Stimulated activated naive CD4-positive, alpha-beta T cell (primary cell): ENCODE results near the gene ABCD1.

Experiments used
- DNase-seq, 6 experiments: peaks; one replicate each; lab custom pipeline; 2025; lab: John Stamatoyannopoulos, UW

Gene ABCD1

DNA sequence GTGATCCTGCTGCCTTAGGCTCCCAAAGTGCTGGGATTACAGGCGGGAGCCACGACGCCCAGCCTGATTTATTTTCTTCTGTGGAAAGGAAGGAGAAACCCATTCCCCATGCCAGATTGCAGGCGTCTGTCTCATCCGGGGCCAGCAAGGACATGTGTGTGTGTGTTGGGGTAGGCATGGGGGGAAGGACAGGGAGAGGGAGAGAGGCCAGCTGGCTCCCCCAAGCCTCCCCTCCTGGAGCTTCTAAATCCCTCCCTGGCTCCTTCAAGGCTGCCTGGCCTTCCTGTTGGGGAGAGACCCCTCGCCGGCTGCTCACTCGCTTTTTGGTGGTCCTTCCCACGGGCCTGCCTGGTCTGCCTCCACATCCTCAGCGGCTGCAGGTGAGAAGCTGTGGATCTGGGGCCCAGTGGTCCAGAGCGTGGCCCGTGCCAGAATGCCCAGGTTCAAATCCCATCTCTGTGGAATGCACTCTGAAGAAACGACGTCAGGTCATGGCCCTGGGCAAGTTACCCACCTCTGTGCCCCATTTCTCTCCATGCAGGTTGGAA lies 38.0 kb downstream of the ABCD1 start:
- no peak for DNase-seq

DNA sequence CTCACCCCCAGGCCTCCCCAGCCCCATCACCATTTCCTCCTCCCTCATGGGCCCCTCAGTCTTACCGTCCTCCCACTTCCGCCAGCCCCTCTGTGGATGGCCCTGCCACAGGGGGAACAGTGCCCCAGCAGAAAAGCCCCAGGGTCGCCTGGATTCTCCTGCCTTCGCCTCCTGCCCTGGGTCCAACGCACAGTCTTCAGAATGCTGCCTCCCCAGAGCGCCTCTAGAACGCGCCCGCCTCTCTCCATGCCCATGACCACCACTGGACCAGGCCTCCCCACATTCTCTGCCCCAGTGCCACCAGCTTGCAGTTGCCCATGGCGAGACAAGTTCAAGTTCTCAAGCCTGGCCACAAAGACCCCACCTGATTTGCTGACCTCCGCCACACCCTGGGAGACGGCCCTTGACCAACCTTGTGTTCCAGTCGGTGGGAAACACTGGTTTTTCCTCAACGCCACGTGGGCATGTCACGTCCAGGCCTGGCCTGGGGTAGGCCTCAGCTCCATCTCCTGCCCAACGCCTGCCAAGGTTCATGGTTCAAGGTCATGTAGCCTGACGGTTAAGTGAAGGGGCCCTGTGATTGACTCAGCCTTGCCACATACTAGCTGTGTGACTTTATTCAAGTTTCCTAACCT lies 38.8 kb downstream of the ABCD1 start:
- DNase-seq, result no peak

DNA sequence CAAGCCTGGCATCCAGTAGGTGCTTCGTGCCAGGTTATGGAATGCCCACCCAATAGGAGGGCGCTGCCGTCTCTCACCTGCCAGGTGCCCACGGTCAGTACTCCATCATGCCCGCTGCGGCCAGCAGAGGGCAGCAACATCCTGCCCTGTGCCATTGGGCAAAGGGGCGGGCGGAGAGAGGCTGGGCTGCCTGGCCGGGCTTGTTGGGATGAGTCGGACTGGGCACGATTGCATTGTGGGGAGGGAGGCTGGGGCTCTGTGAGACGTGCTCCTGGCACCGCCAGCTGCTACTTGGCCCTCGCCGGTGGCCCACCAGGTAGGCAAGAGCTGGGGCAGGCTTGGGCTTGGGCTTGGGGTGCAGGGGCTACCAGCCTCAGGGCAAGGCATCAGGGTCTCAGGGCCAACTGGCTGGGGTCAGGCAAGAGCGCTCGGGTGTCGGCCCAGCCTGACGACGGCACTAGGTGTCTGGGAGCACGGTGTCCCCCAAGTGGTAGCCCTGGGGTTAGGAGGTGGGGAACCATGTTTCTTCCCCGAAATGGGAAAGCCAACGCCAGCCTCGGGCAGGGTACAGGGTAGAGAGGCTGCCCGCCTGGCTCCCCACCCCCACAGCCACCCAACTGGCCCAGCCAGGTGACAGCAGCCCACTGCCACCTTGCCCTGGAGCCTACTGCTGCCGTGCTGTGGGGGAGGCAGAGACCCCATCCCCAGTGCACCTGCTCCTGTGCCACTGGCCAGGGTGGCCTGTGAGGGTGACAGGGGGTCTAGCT lies 39.5 kb downstream of the ABCD1 start, which contains the start of gene PLXNB3:
TSS of gene PLXNB3 (plus strand) at position 261 of the 767 bp plus-strand sequence. CDS start 1,287 bp downstream, outside the sequence.
- DNase-seq, result peak; percentile 27 to 79 (median 67)

DNA sequence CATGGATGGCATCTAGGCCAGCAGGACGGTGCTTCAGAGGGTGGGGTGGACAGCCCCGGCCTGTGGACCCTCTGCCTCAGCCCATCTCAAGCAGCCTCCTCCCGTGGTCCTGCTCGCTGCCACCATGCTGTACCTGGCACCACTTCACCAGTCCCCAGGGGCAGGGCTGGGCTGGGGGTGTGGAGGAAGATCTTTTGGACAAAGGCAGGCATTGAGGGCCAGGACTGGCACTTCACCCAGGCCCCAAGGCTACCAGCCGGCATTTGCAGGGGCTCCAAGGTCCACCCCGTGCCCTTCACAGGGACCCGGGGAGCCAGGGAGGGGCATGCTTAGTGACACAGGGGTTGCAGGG lies 40.1 kb downstream of the ABCD1 start:
- no peak for DNase-seq

DNA sequence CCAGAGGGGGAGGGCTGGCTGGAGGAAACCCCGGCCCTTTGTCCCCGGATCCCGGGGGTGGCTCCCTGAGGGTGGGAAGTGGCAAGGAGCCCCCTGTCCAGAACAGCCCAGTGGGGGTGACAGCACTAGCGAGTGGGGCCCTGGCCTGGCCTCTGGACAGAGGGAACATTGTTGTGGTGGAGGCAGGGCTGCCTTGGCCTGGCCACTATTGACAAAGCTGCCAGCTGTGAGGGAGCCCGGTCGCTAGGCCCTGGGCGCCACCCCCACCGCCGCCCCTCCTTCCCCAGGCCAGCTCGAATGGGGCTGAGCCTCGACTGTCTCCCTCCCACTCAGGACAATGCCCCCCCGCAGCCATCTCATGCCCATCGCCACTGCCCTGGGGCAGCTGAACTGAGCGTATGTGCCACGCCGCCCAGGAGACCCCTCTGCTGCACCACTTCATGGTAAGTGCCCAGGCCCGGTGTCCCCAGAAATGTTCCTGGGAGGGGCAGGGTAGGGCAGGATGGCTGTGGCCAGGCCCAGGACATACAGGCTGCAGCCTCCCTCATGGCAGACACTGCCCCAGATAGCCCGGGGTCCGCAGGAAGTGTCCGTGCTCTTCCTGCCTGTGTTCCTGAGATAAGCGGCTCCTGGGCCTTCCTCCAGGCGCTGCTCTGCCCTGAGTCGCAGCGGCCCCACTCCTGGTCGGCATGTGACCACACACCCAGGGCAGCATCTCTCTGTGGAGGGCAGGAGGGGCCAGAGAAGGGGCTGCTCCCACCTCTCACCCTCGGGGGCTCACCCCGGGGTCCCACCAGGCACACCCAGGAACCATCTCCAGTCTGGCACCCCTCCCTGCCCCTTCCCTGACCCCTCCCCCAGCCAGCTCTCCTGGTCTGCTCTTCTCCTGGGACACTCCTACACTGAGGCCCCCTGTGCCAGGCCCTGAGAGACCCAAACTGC lies 40.8 kb downstream of the ABCD1 start:
- no peak for DNase-seq

DNA sequence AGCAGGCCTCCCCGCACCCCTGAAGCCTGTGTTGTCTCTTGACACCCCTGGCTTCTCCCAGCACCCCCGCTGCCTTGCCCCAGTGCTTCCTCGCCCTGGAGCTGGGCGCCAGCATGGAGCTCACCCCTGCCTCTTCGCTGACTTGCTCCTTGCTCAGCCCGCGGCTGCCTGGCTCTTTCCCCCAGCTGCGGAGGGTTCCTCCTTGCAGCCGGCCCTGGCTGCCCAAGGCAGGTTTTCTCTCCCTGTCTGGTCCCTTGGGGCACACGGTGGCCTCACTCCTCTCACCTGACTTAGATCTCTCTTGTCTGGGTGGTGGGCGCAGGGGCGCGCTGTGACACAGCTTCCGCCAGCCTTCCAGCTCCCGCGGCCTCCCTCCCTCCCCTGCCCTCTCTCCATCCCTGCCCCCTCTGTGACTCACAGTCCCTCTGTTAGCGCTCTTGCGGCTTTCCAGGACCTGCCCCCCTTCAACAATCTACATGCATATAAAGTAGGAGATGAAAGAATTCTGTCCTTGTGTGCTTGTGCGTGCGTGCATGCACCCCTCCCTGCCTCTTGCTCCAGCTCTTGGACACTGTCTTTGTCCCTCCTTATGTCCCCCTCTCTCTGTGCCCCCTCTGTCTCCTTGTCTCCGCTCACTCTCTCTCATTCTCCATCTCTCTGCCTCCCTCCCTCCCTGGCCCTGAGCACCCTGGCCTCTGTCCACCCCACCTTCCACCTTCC lies 41.6 kb downstream of the ABCD1 start:
- no peak for DNase-seq

DNA sequence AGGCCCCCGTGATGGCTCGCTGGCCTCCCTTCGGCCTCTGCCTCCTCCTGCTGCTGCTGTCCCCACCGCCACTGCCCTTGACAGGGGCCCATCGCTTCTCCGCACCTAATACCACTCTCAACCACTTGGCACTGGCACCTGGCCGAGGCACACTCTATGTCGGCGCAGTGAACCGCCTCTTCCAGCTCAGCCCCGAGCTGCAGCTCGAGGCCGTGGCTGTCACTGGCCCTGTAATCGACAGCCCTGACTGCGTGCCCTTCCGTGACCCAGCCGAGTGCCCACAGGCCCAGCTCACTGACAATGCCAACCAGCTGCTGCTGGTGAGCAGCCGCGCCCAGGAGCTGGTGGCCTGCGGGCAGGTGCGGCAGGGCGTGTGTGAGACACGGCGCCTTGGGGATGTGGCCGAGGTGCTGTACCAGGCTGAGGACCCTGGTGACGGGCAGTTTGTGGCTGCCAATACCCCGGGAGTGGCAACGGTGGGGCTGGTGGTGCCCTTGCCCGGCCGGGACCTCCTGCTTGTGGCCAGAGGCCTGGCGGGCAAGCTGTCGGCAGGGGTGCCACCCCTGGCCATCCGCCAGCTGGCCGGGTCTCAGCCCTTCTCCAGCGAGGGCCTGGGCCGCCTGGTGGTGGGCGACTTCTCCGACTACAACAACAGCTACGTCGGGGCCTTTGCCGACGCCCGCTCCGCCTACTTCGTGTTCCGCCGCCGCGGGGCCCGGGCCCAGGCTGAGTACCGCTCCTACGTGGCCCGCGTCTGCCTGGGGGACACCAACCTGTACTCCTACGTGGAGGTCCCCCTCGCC lies 42.4 kb downstream of the ABCD1 start:
- no peak for DNase-seq

DNA sequence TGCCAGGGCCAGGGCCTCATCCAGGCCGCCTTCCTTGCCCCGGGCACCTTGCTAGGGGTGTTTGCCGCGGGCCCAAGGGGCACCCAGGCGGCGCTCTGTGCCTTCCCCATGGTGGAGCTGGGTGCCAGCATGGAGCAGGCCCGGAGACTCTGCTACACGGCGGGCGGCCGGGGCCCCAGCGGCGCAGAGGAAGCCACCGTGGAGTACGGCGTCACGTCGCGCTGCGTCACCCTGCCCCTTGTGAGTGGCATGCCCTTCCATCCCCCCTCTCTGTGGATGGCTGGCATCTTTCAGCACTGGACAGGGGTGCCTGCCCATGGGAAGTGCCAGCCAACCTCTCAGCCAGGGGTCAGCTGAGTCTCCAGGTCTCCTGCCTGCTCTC lies 43.0 kb downstream of the ABCD1 start:
- DNase-seq, result no peak

DNA sequence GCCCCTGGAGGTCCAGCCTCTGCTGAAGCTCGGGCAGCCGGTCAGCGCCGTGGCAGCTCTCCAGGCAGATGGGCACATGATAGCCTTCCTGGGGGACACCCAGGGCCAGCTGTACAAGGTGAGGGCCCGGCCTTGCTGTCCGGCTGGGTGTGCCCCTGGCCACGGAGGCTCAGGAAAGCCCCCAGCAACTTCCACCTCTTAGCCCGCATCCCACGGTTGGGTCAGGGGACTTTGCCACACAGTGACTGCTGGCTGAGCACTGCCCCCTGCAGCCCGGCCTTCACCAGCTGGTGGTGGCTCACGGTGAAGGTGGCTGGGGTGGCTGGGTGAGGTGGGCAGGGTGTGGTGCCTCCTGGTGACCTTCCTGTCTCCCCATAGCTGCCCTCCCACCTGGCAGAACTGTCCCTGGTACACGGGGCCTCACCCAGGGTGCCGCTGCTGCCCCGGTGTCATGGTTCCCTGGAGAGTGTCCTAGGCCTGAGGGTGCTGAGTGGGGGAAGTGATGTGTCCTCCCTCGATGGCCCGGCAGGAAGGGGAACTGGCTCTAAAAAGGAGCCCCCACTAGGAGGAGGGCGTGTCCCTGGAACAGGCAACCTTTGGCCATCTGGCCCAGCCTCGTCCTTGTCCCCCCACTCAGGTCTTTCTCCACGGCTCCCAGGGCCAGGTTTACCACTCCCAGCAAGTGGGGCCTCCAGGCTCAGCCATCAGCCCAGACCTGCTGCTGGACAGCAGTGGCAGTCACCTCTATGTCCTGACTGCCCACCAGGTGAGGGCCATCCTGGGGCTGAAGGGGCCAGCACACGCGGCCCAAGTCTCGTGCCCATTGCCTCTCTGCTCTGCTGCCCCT lies 43.9 kb downstream of the ABCD1 start:
- DNase-seq, result no peak

DNA sequence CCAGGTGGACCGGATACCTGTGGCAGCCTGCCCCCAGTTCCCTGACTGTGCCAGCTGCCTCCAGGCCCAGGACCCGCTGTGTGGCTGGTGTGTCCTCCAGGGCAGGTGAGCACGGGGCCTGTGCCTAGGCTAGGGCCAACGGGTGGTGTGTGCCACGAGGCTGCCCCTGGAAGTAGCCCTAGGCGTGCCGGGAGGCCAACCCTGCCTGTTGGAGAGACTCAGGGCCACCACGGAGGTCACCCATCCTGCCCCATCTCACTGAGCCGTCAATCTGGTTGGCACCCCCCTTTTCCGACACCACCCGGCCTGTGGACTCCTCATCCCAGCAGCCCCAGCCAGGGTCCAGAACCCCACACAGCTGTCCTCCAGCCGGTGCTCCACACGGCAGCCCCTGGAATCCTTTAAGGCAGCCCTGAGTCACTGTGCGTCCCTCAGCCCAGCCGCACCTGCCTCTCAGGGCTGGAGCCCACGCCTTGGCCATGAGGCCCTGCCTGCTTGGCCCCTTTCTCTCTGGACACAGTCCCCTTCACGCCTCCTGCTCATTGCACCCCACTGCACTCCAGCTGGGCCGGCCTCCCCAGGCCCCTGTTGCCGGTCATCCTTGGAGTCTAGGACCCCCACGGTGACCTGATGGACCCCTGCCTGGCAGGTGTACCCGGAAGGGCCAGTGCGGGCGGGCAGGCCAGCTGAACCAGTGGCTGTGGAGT lies 44.7 kb downstream of the ABCD1 start:
- DNase-seq, result no peak

DNA sequence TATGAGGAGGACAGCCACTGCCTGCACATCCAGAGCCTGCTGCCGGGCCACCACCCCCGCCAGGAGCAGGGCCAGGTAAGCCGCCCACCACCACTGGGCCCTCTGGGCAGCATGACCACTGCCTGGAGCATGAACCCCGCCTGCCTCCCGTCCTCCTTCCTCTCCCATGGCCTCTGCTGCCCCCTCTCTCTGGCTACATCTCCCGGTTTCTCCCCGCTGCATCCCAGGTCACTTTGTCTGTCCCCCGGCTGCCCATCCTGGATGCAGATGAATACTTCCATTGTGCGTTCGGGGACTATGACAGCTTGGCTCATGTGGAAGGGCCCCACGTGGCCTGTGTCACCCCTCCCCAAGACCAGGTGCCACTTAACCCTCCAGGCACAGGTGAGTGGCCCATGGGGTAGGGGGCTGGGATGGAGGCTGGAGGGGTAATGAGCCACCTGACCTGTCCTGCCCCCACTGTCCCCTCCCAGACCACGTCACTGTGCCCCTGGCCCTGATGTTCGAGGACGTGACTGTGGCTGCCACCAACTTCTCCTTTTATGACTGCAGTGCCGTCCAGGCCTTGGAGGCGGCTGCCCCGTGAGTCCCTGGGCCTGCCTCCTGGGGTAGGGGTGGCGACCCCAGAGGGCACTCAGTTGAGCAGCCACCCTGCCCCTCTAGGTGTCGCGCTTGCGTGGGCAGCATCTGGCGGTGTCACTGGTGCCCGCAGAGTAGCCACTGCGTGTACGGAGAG lies 45.4 kb downstream of the ABCD1 start:
- no peak for DNase-seq

DNA sequence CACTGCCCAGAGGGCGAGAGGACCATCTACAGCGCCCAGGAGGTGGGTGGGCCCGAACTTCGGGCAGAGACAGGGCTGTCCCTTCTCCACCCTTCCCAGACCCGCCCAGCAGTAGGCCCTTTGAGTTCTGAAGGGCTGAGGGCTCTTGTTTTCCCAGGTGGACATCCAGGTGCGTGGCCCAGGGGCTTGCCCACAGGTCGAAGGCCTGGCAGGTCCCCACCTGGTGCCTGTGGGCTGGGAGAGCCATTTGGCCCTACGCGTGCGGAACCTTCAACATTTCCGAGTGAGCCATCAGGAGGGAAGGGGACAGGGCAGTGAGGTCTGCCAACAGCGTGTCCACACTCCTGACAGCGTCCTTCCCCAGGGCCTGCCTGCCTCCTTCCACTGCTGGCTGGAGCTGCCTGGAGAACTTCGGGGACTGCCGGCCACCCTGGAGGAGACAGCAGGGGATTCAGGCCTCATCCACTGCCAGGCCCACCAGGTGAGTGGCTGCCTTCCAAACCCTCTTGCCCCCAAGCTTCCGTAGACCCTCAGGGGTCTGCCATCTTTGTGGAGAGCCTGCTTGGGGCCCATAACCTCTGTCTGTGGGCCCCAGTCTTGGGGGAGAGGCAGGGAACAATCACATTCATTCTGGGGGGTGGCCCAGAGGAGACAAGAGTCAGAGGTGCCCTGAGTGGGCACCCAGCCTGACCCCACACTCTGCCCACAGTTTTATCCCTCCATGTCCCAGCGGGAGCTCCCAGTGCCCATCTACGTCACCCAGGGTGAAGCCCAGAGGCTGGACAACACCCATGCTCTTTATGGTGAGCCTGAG lies 46.2 kb downstream of the ABCD1 start:
- no peak for DNase-seq

DNA sequence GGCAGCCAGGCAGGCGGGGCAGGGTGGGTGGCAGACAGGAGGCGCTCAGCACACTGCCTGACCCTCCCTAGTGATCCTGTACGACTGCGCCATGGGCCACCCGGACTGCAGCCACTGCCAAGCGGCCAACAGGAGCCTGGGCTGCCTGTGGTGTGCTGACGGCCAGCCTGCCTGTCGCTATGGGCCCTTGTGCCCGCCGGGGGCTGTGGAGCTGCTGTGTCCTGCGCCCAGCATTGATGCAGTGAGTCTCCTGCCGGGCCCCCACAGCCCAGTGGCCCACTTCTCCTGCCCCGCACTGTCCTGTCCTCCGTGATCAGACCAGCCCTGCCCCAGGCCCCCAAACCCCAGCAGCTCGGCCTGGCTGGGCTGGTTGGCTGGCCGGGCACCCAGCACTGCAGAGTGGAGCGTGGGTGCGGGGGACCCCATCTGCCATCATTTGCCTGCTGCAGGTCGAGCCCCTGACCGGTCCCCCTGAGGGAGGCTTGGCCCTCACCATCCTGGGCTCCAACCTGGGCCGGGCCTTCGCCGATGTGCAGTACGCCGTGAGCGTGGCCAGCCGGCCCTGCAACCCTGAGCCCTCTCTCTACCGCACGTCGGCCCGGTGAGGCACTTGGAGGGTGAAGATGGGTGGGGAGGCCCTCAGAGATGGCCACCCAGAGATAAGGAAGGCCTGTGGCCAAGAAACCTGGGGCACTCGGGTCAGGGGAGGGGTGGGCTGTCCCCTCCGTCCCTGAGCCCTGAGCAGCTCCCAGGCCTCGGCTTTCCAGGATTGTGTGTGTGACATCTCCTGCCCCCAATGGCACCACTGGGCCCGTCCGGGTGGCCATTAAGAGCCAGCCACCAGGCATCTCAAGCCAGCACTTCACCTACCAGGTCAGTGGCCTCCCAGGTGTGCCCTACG lies 47.0 kb downstream of the ABCD1 start:
- DNase-seq, result no peak

DNA sequence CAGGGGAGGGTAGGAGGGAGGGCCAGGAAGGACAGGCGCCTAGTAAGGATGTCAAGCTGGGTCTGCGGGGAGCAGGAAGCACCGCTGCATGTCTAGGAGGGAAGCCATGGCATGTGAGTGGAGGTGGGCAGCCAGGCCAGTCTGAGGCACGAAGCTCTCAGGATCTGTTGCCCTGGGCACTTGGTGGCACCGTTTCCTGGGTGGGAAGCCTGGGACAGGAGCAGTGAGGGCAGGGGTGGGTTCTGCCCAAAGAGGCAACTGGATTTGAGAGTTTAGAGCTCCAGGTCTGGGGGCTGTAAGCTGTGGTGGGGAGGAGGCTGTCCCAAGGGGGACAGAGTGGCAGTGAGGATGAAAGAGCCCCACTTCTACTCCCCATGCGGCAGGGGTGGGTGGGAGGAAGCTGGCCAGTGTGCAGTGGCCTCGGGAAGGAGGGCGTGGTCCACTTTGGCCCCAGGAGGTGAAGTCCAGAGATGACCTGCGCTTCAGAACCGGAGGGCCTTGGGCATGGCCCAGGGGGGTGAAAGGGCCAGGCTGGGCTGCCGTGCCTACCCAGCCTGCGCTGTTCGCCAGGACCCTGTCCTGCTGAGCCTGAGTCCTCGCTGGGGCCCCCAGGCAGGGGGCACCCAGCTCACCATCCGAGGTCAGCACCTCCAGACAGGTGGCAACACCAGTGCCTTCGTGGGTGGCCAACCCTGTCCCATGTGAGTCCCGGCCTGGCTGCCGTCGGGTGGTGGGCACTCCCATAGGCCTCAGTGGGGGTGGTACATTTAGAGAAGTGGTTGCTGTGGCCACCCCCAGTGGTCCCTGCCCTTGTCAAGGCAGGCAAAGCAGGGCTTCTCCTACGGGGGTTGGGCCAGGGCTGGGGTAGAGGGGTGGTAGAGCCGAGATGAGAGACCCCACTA lies 47.9 kb downstream of the ABCD1 start:
- no peak for DNase-seq

DNA sequence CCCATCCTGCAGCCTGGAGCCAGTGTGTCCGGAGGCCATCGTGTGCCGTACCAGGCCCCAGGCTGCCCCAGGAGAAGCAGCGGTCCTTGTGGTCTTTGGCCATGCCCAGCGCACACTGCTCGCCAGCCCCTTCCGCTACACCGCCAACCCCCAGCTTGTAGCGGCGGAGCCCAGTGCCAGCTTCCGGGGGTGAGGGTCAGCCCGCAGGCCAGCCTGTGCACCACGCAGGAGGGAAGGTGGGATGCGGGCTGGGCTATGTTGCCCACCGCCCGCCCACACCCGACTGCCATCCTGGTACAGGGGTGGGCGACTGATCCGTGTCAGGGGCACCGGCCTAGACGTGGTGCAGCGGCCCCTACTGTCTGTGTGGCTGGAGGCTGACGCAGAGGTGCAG lies 48.6 kb downstream of the ABCD1 start:
- no peak for DNase-seq
